GM19351 (cell line): ENCODE results near the gene CARHSP1.
"Not testable (repeated sequence)": the region's sequence is repeated elsewhere in the genome, so short reads cannot be mapped to it uniquely, and the experiment has no call there.

ENCODE experiments used
- ATAC-seq: cut with Tn5 transposase; IDR thresholded peaks from one replicate; pipeline ENCODE4 v1.9.1; 2021; ENCODE audit warnings: mild to moderate bottlenecking, moderate library complexity; ENCODE audit not compliant: unreplicated experiment

CARHSP1 gene

DNA sequence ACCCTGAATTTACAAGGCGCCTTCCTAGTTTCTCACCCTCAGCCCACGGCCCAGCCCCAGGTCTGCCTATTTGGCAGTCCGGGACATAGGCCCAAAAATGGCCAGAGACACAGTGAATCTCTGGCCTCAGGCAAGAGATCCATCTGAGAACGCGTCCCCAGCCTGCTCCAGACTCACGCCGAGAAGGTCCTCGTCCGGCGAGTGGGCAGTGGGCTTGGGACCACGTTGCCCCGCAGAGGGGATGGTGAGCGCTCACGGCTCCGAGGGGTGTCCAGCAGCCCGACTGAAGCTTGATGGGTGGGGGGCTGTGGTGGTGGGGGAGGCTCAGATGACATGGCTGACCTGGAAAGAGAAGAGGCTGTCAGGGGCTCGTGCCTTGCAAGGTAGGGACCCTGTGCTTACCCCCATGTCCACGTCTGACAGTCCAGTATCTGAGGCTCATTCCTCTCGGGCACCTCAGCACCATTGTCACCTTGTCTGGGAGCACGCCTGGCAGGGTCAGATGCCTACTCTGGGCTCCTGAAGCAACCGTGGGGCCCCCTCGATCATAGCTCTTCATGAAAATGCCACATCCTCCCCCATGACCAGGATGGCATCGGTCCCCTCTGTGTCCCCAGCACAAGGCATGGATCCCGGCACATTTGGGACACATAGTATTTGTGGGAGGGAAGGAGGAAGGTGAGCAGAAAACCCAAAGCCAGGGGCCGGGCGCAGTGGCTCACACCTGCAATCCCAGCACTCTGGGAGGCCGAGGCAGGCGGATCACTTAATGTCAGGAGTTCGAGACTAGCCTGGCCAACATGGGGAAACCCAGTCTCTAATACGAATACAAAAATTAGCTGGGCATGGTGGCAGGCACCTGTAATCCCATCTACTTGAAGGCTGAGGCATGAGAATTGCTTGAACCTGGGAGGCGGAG, 9.6 kb downstream of the CARHSP1 start:
- no peak for ATAC-seq

DNA sequence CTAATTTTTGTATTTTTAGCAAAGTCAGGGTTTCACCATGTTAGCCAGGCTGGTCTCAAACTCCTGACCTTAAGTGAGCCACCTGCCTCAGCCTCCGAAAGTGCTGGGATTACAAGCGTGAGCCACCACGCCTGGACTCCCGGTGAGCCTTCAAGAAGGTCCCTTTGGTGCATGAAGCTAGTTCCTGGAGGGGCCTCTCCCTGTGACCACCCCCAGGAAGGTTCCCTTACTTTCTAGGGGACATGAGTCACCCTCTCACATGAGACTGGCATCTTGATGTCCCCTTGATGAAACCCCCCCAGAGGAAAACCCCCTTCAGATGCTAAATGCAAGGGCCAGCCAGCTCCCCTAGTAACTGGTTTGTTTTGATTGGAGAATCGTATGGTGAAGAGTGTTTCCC, 12.8 kb downstream of the CARHSP1 start:
- no peak for ATAC-seq

DNA sequence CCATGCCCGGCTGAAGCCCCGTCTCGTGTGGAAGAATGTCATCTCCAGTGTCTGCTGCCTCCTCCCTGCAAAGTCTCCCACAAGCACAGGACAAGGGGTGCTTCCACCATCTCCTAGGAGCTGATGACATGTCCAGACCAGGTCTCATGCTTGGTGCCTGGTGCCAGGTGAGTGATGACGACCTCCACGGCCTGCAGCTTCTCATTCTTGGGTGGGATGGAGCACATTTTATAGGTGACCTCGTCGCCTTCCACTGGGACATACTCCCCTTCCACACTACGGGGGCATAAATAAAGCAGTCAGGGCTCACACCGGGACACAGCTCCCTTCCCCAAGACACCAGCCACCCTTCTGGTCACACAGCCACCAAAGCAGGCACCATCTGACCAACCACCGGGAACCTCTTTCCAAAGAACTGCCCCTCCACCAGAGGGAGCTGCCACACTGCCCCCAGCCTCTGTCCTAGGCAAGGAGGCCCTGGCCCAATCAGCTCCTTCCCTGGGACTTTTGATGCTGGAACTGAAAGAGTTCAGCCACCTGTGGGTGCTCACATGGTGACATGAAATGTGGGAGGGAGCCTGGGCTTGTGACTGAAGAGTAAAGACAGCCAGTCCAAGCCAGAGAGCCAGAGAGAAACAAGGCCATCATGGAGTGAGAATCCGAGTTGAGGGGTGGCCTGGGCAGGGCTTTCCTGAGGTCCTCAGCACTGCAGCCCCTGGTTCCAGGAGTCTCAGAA, 13.6 kb downstream of the CARHSP1 start:
- ATAC-seq, result no peak

DNA sequence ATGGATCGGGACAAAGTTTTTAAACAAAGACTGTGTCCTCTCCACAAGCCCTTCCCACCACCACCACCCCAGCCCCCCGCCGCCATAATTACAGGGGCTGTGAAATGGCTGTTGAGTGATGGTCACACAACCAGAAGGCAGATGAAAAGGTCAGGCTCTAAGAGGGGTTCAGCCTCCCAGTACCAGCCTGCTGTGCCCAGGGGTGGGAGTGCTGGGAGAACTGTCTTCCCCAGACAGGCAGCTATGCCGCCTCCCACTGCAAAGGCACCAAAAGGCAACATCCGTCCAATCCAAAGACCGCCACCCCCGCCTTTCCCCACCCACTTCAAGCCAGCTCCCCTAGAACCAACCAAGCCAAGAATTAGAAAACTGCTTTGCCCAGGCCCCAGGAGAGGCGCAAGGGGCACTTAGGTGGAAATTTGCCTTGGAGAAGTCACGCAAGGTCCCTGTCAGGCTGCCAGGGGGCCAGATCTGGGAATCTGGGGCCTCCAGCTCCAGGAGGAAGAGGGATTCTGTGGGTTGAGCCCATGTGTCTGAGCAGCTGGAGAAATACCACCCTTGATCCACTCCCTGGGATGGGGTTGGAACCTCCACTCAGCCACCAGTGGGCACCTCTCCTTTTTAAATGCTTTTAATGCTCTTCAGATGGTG, 14.4 kb downstream of the CARHSP1 start:
- no peak for ATAC-seq

DNA sequence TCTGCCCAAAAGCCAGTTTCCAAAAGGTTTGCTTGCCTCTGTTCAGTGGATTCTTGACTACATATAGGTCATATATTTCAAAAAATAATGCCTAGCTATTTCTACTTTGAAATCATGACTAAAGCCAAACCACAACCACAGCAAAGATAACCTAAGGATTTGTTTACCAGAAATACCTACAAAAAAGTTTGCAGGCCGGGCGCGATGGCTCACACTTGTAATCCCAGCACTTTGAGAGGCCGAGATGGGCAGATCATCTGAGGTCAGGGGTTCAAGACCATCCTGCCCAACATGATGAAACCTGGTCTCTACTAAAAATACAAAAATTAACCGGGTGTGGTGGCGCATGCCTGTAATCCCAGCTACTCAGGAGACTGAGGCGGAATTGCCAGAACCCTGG, 15.2 kb downstream of the CARHSP1 start:
- ATAC-seq, result no peak

DNA sequence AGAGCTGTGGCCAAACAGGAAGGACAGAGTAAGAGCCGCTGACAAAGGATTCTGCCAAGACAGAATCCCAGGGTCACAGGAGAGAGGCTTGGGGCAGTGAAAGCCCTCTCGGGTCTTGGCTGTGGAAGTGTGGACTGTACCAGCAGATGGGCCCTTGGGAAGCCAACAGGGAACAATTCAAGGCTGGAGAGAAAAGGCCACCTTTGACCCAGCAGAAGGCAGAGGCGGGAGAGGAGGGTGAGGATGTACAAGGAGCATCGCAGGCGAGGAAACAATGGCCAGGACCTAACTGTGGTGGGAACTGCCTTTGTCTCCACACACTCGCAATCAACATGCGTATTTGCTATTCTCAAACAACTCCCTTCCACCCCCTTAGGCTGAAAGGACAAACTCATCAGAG, 15.7 kb downstream of the CARHSP1 start:
- no peak for ATAC-seq

DNA sequence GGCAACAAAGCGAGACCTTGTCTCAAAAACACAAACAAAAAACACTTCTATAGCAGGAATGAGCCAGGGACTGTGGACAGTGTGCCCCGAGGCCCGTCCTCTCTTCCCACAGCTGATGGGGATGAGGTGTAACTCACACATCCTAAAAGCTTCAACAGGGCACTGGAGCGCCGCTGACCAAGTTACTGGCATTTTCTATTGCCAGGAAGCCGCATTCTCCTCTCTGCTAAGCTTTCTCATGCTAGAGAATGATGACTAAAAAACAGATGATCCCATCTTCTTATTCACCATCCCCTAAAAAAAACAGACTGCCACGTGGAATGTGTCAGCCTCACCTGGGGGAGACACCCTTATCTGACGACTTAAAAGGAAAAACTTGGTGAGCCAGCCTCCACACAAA, 16.3 kb downstream of the CARHSP1 start:
- no peak for ATAC-seq

DNA sequence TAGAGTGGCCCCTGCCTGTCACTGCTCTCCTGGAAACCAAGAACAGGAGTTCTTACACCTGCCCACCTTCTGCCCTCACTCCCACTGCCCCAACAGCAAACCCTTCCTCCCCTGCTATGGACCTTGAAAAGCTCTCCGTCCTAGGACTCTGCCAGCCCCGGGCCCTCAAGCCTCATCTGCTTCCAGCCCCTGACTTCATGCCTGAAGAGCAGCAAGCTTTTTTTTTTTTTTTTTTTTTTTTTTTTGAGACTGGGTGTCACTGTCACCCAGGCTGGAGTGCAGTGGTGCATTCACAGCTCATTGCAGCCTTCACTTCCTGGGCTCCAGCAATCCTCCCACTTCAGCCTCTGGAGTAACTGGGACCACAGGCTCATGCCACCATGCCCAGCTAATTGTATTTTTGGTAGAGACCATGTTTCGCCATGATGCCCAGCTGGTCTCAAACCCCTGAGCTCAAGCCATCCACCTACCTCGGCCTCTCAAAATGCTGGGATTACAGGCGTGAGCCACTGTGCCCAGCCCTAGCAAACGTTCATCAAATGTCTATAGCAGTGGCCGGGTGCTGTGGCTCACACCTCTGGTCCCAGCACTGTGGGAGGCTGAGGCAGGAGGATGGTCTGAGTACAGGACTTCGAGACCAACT, 16.9 kb downstream of the CARHSP1 start:
- no peak for ATAC-seq

DNA sequence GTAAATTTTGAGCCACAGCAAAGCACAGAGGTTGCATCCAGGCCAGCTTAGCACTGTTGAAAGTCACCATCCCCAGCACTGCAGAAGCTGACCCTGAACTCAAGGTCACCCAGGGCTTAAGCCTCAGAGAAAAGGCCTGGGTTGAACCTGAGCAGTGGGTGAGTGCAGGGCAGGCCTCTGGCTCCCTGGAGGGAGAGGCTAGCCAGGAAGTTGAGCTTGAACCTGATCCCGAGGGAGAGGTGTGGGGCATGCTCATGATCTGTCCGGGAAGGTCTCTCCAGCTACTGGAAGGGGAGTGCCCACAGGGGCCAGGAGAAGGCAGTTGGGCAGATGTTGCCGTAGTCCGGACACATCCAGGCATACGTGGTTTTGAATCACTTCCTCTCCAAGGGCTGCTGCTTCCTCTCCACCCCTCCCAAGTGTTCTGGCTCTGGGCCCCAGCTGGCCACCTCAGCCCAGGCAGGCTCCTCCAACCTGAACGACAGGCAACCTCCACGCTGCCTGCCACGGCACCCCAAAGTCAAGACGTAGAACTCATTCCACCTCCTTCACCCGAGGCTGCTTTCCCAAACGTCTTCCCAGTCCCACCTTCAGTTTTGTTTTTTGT, 18.4 kb downstream of the CARHSP1 start:
- no peak for ATAC-seq

DNA sequence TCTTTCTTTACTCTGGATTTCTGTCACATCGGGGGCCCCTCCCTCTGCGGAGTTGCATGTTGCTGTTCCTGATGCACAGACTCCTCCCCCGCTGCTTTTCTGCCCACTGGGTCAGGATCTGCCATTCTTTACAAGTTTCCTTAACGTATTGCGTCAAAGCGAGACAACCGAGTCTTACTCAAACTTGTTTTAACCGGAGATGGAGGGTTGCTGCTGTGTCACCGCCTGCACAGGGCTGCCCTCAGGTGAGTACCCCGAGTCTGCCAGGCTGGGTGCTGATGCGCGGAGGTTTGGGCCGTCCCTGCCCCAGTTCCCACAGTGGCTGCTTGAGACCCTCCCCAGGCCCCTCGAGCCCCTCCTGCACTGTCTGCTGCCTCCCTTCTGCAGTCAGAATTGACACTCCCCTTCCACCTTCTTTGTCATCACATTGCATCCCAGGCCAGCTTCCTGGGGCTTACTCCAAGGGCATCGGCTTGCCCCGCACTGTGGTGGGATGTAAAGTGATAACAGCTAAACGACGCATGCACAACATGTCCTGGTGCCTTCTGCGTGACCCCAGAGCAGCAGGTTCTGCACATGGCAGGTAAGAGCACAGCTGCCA, 19.3 kb downstream of the CARHSP1 start:
- ATAC-seq, result no peak

DNA sequence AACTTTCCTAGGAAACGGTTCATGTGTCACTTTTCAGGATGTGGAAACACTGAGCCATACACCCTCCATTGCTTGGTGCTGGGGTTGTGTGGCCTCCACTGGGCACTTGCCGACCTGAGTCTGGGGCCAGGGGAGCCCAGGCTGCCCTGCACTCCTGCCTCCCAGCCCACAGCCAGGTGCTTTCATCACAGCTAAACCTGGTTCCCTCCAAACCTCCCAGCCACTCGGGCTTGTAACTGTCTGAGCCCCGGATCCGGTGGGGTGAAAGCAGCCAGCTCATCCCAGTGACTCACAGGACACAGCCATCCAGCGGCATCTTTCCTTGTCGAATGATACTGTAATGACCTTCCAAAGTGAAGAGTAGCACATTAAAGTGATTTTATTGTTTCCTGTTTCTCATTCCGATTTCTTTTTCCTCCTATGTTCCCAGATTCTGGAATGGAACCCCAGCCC, 19.8 kb downstream of the CARHSP1 start:
- no peak for ATAC-seq

DNA sequence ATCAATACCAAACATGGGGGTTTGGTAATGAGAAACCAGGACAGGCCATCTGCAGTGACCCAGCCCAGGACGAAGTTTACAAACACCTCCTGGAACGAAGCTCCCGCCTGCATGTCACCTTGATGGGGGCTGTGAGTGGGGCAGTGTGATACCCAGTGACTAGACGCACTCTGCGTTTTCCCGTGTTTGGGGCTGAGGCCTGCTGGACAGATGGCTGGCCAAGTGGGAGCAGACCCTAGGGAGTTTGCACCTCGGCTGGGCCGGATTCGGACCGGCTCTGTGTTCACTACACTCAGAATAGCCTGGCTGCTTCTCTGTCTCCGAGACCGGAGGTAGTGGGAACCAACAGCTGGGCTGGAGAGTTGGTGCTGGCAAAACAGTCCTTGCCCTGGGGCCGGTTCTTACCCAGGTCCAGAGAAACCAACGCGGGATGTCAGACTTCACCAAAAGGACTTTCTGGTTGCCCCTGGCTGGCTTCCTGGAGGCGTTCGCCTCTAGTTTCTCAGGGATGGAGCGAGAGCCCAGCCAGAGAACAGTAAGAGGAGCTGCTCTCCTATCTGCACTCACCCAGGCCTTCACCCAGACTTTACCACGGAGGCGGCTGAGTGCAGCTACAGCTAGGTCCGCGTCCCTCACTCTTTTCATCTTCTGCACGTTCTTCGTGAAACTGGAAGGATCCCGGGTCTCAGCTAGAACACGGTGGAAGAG, 20.4 kb downstream of the CARHSP1 start:
- ATAC-seq, result no peak

DNA sequence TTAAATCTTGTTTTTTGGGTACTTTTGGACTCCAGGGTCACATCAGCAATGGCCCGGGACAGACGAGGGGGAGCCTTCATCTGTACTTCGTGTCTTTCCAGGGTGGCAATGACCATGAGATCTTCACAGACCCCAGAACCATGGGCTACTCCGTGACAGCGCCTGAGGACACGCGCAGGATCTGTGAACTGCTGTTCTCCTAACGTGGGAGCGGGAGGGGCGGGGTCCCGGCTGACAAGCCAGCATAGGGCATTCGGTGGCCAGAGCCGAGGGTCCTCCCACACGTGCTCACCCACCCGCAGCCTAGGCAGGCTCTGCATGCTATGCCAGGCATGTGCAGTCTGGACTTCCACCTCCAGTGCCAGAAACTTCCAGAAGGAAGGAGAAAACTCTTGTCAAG, 21.2 kb downstream of the CARHSP1 start:
- no peak for ATAC-seq

DNA sequence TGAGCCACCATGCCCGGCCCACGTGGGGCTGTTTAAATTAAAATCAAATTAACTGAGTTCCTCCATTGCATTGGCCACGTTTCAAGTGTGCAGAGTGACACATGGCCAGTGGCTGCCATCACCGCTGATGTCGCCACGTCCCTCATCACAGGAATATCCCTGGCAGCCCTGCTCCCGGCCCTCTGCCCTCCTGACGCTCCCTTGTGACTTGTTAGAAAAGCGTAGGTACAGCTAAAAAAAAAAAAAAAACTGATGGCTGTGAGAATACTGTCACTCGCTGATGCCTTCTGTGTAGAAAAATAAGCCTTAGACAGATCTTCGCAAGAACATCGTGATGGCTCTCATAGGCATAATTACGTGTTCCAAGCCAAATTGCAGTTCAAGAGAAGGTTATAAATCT, 21.7 kb downstream of the CARHSP1 start:
- no peak for ATAC-seq

DNA sequence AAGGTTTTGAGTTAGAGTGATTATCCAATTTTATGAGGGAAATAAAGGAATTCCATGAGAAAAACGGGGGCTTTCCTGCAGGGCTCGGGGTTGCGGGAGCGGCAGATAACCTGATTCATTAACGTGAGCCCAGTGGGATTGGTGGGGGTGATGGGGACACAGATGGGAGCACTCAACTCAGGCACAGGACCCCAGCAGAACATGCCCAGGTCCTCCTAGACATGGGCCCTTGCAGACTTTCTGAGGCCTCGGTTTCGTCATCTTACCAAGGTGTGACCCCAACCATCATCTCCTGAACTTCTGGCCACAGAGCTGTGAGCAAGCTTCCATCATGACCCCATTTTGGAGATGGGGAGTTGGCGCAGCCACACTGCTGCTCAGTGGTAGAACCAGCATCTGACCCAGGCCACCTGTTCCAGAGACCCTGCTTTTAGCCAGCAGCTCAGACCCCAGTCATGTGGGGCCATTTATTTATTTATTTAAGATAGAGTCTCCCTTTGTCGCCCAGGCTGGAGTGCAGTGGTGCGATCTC, 22.3 kb downstream of the CARHSP1 start:
- ATAC-seq, result no peak

DNA sequence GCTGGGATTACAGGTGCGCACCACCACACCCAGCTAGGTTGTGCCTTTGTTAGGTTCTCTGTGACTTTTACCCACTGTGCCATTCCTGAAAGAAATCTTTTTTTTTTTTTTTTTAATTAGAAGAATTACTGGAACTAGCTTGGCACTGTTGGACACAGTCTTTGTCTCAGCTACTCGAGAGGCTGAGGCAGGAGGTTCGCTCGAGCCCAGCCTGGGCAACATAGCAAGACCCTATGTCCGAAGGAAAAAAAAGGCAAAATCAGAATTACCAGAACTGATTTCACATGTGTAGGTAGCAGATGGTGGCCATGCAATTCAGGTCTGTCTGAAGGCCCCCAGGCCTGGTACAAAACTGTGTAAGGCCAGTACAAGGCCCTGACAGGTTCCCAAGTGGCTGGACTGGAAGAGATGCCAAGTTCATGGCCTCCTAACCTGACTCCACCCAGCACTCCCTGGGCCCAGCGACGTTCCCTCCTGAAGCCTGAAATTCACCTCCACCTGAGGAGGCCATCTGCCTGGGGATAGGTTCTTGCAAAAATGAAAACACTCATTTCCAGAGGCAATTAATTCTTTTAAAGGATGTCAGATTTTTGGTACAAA, 23.0 kb downstream of the CARHSP1 start:
- ATAC-seq, result no peak

DNA sequence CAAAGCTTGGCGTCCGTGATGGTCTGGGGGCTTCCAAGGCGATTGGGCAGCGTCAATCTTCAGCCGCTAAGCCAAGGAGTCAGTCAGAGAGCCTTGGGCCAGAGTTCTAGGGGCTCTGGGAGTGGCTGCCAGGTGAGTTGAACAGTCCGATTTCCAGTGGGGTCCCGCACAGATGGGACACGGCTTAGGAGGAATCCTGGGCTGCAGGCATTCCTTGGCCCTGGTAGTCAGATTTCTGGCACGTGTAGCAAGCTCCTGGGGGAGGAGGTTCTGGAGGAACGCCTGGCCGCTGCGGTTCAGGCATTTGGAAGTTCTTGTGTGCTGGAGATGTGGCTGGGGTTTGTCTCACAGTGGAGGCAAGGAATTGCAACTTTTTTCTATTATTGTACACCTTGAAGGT, 25.5 kb downstream of the CARHSP1 start:
- not testable (repeated sequence) for ATAC-seq

DNA sequence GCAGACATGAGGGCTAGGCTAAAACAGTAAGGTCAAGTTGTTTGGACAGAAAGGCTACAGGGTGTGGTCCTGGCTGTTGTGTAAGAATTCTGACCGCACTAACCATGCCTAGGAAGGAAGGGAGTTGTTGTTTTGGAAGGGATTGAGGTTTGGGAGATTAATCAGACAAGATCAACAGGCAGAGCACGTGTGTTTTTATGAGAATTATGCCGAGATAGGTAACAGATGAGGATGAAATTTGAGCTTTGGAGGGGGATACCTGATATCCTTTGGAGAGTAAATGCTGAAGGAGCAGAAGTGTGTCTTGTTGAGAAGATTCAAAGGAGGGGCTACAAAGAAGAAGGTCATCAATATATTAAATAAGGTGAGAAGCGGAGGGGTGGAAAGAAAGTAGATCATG, 26.8 kb downstream of the CARHSP1 start:
- ATAC-seq, result not testable (repeated sequence)

DNA sequence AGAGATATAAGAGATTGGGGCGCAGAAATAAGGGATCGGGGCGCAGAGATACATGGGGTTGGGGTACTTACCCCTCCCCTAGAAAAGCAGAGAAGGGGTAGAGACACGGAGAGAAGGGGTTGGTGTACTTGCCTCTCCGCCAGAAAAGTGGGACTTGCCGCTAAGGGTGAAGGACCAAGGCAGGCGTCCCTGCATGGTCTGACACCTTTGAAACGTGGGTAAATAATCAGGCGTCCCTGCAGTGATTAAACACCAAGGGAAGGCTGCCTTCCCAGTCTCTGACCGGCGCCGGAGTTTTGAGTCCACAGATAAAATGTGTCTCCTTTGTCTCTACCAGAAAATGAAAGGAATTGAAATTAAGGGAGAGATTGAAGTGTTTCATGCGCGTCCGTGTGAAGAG, 31.2 kb downstream of the CARHSP1 start:
- not testable (repeated sequence) for ATAC-seq
